H1 (cell line): ENCODE measurements around the gene KCNMB4. TPM values are rescaled to one million over a fixed set of nuclear protein-coding genes. Genes with fewer than 3 reads are reported as not detected.

ENCODE experiments used
- CTCF ChIA-PET: fragments of 300-600 bp; sonication (Branson Sonifier 250); formaldehyde crosslinking; loops from one replicate; lab custom pipeline; 2021; ENCODE audit not compliant: partially characterized antibody; lab: Charles Lee
- POLR2A ChIA-PET: fragments of 300-600 bp; sonication (Branson Sonifier 250); formaldehyde crosslinking; loops from one replicate; lab custom pipeline; 2021; ENCODE audit warnings: inconsistent platforms; ENCODE audit not compliant: partially characterized antibody; lab: Charles Lee
- DNase-seq, 2 experiments: peaks; one replicate each; pipeline versions ENCODE4 v3.0.0 to v3.0.0-alpha.2; 2010 to 2022; ENCODE audit warnings: low spot score in 2 of 2, low read depth in 1 of 2, mixed read lengths in 1 of 2
- FAIRE-seq: peaks from 2 replicates; lab custom pipeline; 2011; peaks lifted over from hg19 to GRCh38; lab: Jason Lieb, UNC
- H2AFZ ChIP-seq: 2 replicates; pipeline ENCODE4 v1.8.1; 2012; ENCODE audit warnings: low read length, inconsistent platforms
- H2AK5ac ChIP-seq: 2 replicates; pipeline ENCODE4 v1.6.1; 2013; ENCODE audit warnings: low read depth, low read length
- H2BK120ac ChIP-seq: replicated peaks from 2 replicates; pipeline ENCODE3; 2013; ENCODE audit warnings: low read depth, low read length, inconsistent platforms
- H2BK12ac ChIP-seq: 2 replicates; pipeline ENCODE4 v1.6.1; 2013; ENCODE audit warnings: low read depth, low read length
- H2BK15ac ChIP-seq: 2 replicates; pipeline ENCODE4 v1.6.1; 2013; ENCODE audit warnings: low read length
- H2BK20ac ChIP-seq: 2 replicates; pipeline ENCODE4 v1.6.1; 2013; ENCODE audit warnings: low read length
- H2BK5ac ChIP-seq: 2 replicates; pipeline ENCODE4 v1.6.1; 2013; ENCODE audit warnings: low read depth, low read length
- H3K14ac ChIP-seq: 2 replicates; pipeline ENCODE4 v1.6.1; 2013; ENCODE audit warnings: inconsistent platforms; ENCODE audit not compliant: insufficient read length
- H3K18ac ChIP-seq: 2 replicates; pipeline ENCODE4 v1.6.1; 2013; ENCODE audit warnings: low read length; ENCODE audit errors: extremely low read depth
- H3K23ac ChIP-seq: 2 replicates; pipeline ENCODE4 v1.6.1; 2013; ENCODE audit warnings: inconsistent platforms; ENCODE audit not compliant: insufficient read length
- H3K23me2 ChIP-seq: 2 replicates; pipeline ENCODE4 v1.6.1; 2013; ENCODE audit warnings: low read depth, low read length
- H3K27ac ChIP-seq: 2 replicates; pipeline ENCODE4 v1.6.1; 2011; ENCODE audit warnings: low read depth, low read length, inconsistent platforms
- H3K27me3 ChIP-seq, 4 experiments: replicated peaks in 1 of 4; 1 replicate in 1 of 4; 2 replicates in 3 of 4; pipeline versions ENCODE4 v1.6.1 to v1.8.1; 2011 to 2013; ENCODE audit warnings: low read length in 3 of 4, mild to moderate bottlenecking in 3 of 4, inconsistent platforms in 2 of 4, mixed read lengths in 2 of 4, moderate library complexity in 1 of 4; ENCODE audit not compliant: control insufficient read depth in 3 of 4, insufficient read depth in 3 of 4; ENCODE audit errors: extremely low read depth in 1 of 4
- H3K36me3 ChIP-seq, 4 experiments: 2 replicates each; pipeline versions ENCODE4 v1.6.1 to v1.8.1; 2011 to 2013; ENCODE audit warnings: mild to moderate bottlenecking in 4 of 4, low read length in 3 of 4, moderate library complexity in 2 of 4, control low read depth in 1 of 4, inconsistent platforms in 1 of 4; ENCODE audit not compliant: insufficient read depth in 4 of 4, control insufficient read depth in 2 of 4
- H3K4ac ChIP-seq: replicated peaks from 2 replicates; pipeline ENCODE3; 2013; ENCODE audit warnings: low read length, low read depth, mixed read lengths, inconsistent platforms; ENCODE audit not compliant: insufficient read length
- H3K4me1 ChIP-seq, 4 experiments: replicated peaks in 1 of 4; 1 replicate in 1 of 4; 2 replicates in 3 of 4; pipeline versions ENCODE4 v1.6.1 to v1.8.1; 2011 to 2013; ENCODE audit warnings: low read length in 3 of 4, inconsistent platforms in 2 of 4, mixed read lengths in 1 of 4; ENCODE audit not compliant: insufficient read depth in 4 of 4, control insufficient read depth in 3 of 4
- H3K4me2 ChIP-seq, 2 experiments: 2 replicates each; pipeline versions ENCODE4 v1.6.1 to v1.8.1; 2011 to 2013; ENCODE audit warnings: low read depth in 2 of 2, low read length in 2 of 2, control low read depth in 1 of 2, inconsistent platforms in 1 of 2, mild to moderate bottlenecking in 1 of 2; ENCODE audit not compliant: insufficient read depth in 1 of 2
- H3K4me3 ChIP-seq, 4 experiments: fragments of 200-600, 300-600 bp in 1 of 4; sonication (generic), shearing (Covaris generic), sonication (Bioruptor Twin) in 1 of 4; 2 replicates each; pipeline versions ENCODE4 v1.5.1 to v1.8.1; 2011 to 2016; ENCODE audit warnings: low read length in 4 of 4, low read depth in 3 of 4, control low read depth in 2 of 4, inconsistent platforms in 2 of 4, mild to moderate bottlenecking in 2 of 4, mixed read lengths in 1 of 4, moderate library complexity in 1 of 4; ENCODE audit not compliant: insufficient read depth in 2 of 4; ENCODE audit errors: extremely low read depth in 1 of 4
- H3K56ac ChIP-seq: replicated peaks from 2 replicates; pipeline ENCODE3; 2013; ENCODE audit warnings: low read depth, mild to moderate bottlenecking, mixed read lengths, low read length, inconsistent platforms; ENCODE audit not compliant: insufficient read length
- H3K79me1 ChIP-seq: 2 replicates; pipeline ENCODE4 v1.6.1; 2013; ENCODE audit warnings: low read depth, low read length, control low read depth
- H3K79me2 ChIP-seq, 2 experiments: 2 replicates each; pipeline versions ENCODE4 v1.6.1 to v1.8.1; 2012 to 2013; ENCODE audit warnings: low read length in 2 of 2, mild to moderate bottlenecking in 2 of 2, inconsistent platforms in 1 of 2; ENCODE audit not compliant: insufficient read depth in 2 of 2, control insufficient read depth in 1 of 2
- H3K9ac ChIP-seq, 4 experiments: replicated peaks in 1 of 4; 1 replicate in 1 of 4; 2 replicates in 3 of 4; pipeline versions ENCODE4 v1.6.1 to v1.8.1; 2011 to 2013; ENCODE audit warnings: low read depth in 3 of 4, low read length in 3 of 4, control low read depth in 2 of 4, mild to moderate bottlenecking in 2 of 4, moderate library complexity in 2 of 4, inconsistent platforms in 1 of 4; ENCODE audit errors: extremely low read depth in 1 of 4
- H3K9me3 ChIP-seq, 2 experiments: 2 replicates each; pipeline versions ENCODE4 v1.6.1 to v1.8.1; 2012 to 2013; ENCODE audit warnings: mild to moderate bottlenecking in 2 of 2, moderate library complexity in 2 of 2, control low read depth in 1 of 2, inconsistent platforms in 1 of 2, low read depth in 1 of 2, low read length in 1 of 2, mixed read lengths in 1 of 2; ENCODE audit not compliant: insufficient read depth in 2 of 2
- H4K20me1 ChIP-seq, 2 experiments: replicated peaks in 1 of 2; 2 replicates each; pipeline versions ENCODE3 to v1.8.1; 2011 to 2013; ENCODE audit warnings: inconsistent platforms in 2 of 2, low read length in 2 of 2, mild to moderate bottlenecking in 1 of 2; ENCODE audit not compliant: insufficient read depth in 2 of 2, control insufficient read depth in 1 of 2
- H4K5ac ChIP-seq: 2 replicates; pipeline ENCODE4 v1.6.1; 2013; ENCODE audit warnings: low read length, low read depth, mixed read lengths, inconsistent platforms; ENCODE audit not compliant: insufficient read length
- H4K8ac ChIP-seq: 2 replicates; pipeline ENCODE4 v1.8.0; 2013; ENCODE audit warnings: mild to moderate bottlenecking, moderate library complexity, low read length, inconsistent platforms; ENCODE audit not compliant: insufficient read depth; ENCODE audit errors: extremely low read depth
- H4K91ac ChIP-seq: replicated peaks from 2 replicates; pipeline ENCODE3; 2013; ENCODE audit warnings: low read length, mixed read lengths, inconsistent platforms; ENCODE audit not compliant: insufficient read length
- BRCA1 ChIP-seq: IDR thresholded peaks from 2 replicates; pipeline ENCODE4 v1.6.1; 2012; ENCODE audit warnings: low read depth, low read length, improper control_type of control experiment
- CTBP2 ChIP-seq: IDR thresholded peaks from 2 replicates; pipeline ENCODE4 v1.7.0; 2011; ENCODE audit warnings: borderline replicate concordance, mild to moderate bottlenecking, moderate library complexity, mixed read lengths, low read length; ENCODE audit not compliant: insufficient read depth, insufficient read length
- EGR1 ChIP-seq: IDR thresholded peaks from 2 replicates; pipeline ENCODE4 v1.6.1; 2011; ENCODE audit warnings: low read depth, low read length, borderline replicate concordance
- JUN ChIP-seq: IDR thresholded peaks from 2 replicates; pipeline ENCODE4 v1.6.1; 2011; ENCODE audit warnings: low read depth, mild to moderate bottlenecking, improper control_type of control experiment, low read length
- PHF8 ChIP-seq: fragments of 200-600 bp; sonication (generic); conservative IDR thresholded peaks from 2 replicates; pipeline ENCODE4 v1.7.1; 2012; ENCODE audit warnings: low read depth, mild to moderate bottlenecking, inconsistent platforms, low read length, moderate library complexity
- POU5F1 ChIP-seq: IDR thresholded peaks from 2 replicates; pipeline ENCODE4 v1.6.1; 2011; ENCODE audit warnings: low read depth, mild to moderate bottlenecking, low read length, moderate library complexity
- RFX5 ChIP-seq: IDR thresholded peaks from 2 replicates; pipeline ENCODE4 v1.6.1; 2011; ENCODE audit warnings: low read depth, low read length, improper control_type of control experiment, borderline replicate concordance
- RNF2 ChIP-seq: fragments of 200-900, 300-1000 bp; sonication (generic); IDR thresholded peaks from 2 replicates; pipeline ENCODE4 v1.7.1; 2016; ENCODE audit warnings: borderline replicate concordance, low read depth, mild to moderate bottlenecking, antibody characterized with exemption, low read length; ENCODE audit not compliant: poor library complexity, severe bottlenecking; ENCODE audit errors: missing control alignments
- SP2 ChIP-seq: IDR thresholded peaks from 2 replicates; pipeline ENCODE4 v1.6.1; 2012; ENCODE audit warnings: mild to moderate bottlenecking, low read length, inconsistent platforms
- SP4 ChIP-seq: IDR thresholded peaks from 2 replicates; pipeline ENCODE4 v1.6.1; 2012; ENCODE audit warnings: low read length, inconsistent platforms
- WGBS, 2 experiments: shearing (Covaris generic) in 1 of 2; methylation state at CpG; one replicate each; pipeline versions ENCODE4 v1.1.6 to v1.1.7; 2013 to 2015; ENCODE audit warnings: low lambda C conversion rate in 2 of 2, mixed read lengths in 2 of 2, inconsistent platforms in 1 of 2, low coverage in 1 of 2, missing lambda C conversion rate in 1 of 2; ENCODE audit not compliant: insufficient replicate concordance in 2 of 2, insufficient coverage in 1 of 2, insufficient read length in 1 of 2; ENCODE audit errors: extremely low coverage in 1 of 2, missing lambda C conversion rate in 1 of 2; 5-methylcytosine and 5-hydroxymethylcytosine counted together
- polyA plus RNA-seq, 7 experiments: library from polyadenylated mRNA; depleted of rRNA in 3 of 7; stranded (reverse) in 5 of 7; unstranded in 2 of 7; fragments of >200 nt in 5 of 7; fragments of 200-250 nt in 2 of 7; gene quantifications; 1 replicate in 5 of 7; 2 replicates in 1 of 7; 4 replicates in 1 of 7; pipeline versions ENCODE4 v1.2.1 to v1.2.3, GENCODE V29; 2011 to 2013; ENCODE audit warnings: missing spikeins in 2 of 7, mixed read lengths in 2 of 7
- total RNA-seq: library from RNA; stranded (reverse); fragmentation: NEBNext Ultra II Directional; extraction: Animal tissue kit (Norgen Biotek cat#: 25700); gene quantifications from 2 replicates; pipeline ENCODE4 v1.2.1, GENCODE V29; 2021
- TF ChIP-seq, protein P1 (sequence below): IDR thresholded peaks from 2 replicates; pipeline ENCODE4 v1.6.1; 2012; ENCODE audit warnings: low read length, inconsistent platforms

KCNMB4 gene
- total and polyA plus RNA-seq, 2 of the 8 experiments (the other 6 are each of a cell fraction or from before 2014, with no cell fraction given) = 10.9 to 16.0 TPM

DNA sequence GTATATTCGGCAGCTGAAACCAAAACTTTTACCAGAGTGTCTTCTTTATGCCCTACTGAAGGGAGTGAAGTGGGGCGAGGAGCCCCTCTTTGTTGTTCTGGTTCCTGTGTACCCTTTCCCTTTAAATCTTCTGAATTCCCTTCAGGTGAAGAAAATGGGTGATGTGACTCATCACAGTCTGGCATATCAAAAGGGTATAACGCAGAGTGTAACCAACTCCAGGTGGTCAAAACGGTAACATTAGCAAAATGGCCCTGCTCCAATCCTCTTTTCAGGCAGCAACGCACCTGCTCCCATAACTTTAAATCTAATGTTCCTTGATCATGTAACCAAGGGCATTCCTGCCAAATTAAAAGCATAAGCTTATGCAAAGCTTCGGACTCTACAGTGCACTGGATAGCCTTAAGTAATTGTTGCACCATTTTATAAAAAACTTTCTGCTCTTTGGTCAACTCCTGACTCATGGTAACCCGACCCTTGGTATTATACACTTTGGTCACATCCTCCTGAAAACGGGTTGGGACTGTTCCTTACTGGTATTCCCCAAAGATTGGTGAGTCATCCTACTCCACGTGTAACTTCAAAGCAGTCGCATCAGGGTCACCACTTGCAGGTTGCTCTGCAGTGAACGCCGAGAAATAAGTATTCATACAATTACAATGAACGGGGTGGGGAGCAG is 83.1 kb downstream of the KCNMB4 start:
- no peak overlapping the region for H2BK20ac ChIP-seq
- no peaks in the 10 kb centered on the region for H4K20me1 ChIP-seq
- no peak overlapping the region for H2BK15ac ChIP-seq
- H3K23ac ChIP-seq = no peak overlapping the region
- no peak overlapping the region for H2AFZ ChIP-seq
- no peak overlapping the region for H3K4ac ChIP-seq
- no peaks in the 10 kb centered on the region for H3K23me2 ChIP-seq
- no peak overlapping the region for H2BK5ac ChIP-seq
- H4K91ac ChIP-seq = no peak overlapping the region
- no peak for FAIRE-seq
- ChIA-PET POLR2A (no interaction called here), CTCF (no interaction called here)
- peak overlapping the region in 1 of 4 experiments; percentile 34; a peak in 1 of 7 replicates for H3K9ac ChIP-seq
- no peak overlapping the region for H2AK5ac ChIP-seq
- no peak overlapping the region for H2BK120ac ChIP-seq
- no peak overlapping the region for H2BK12ac ChIP-seq
- peaks cover 19 to 29% of the 10 kb centered on the region in 2 experiments for H3K9me3 ChIP-seq
- 88% methylated on average over 13 of the region's 13 CpGs; no CpG with 5 or more reads in 1 of the 2 experiments for WGBS, 2 experiments
- H4K8ac ChIP-seq = no peak overlapping the region
- no peak overlapping the region for H3K14ac ChIP-seq
- no peak overlapping the region for H3K27ac ChIP-seq
- H3K79me1 ChIP-seq = no peaks in the 10 kb centered on the region
- no peak overlapping the region for H3K4me2 ChIP-seq
- H3K36me3 ChIP-seq = 0 out of 8 replicates have a peak, but pooled peaks cover 0 to 3% (median under 1%) of the 10 kb centered on the region in 4 experiments
- no peak for DNase-seq
- no peaks in the 10 kb centered on the region for H3K27me3 ChIP-seq
- H3K4me1 ChIP-seq = no peaks in the 10 kb centered on the region
- no peak overlapping the region for H3K18ac ChIP-seq
- no peak overlapping the region for H3K4me3 ChIP-seq
- no peak overlapping the region for H4K5ac ChIP-seq
- H3K79me2 ChIP-seq = no peaks in the 10 kb centered on the region
- H3K56ac ChIP-seq = no peak overlapping the region
- TF ChIP-seq, protein P1, sequence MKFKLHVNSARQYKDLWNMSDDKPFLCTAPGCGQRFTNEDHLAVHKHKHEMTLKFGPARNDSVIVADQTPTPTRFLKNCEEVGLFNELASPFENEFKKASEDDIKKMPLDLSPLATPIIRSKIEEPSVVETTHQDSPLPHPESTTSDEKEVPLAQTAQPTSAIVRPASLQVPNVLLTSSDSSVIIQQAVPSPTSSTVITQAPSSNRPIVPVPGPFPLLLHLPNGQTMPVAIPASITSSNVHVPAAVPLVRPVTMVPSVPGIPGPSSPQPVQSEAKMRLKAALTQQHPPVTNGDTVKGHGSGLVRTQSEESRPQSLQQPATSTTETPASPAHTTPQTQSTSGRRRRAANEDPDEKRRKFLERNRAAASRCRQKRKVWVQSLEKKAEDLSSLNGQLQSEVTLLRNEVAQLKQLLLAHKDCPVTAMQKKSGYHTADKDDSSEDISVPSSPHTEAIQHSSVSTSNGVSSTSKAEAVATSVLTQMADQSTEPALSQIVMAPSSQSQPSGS = no peak
- TF ChIP-seq BRCA1 (no peak), RNF2 (no peak), RFX5 (no peak), JUN (no peak), SP4 (no peak), SP2 (no peak), PHF8 (no peak), CTBP2 (no peak), EGR1 (no peak), POU5F1 (no peak)
